Loucy (cell line): Measurements from ENCODE around the gene LYPD1.

Experiments
- H2AFZ ChIP-seq: fragments of 200-600 bp; sonication (generic); 2 replicates; pipeline ENCODE4 v1.6.0; 2016; ENCODE audit warnings: antibody characterized with exemption, mild to moderate bottlenecking, low read length, moderate library complexity
- H3F3A ChIP-seq: fragments of 200-600 bp; 2 replicates; pipeline ENCODE4 v1.6.0; 2016; ENCODE audit warnings: antibody characterized with exemption, low read depth, mild to moderate bottlenecking
- H3K27me3 ChIP-seq: fragments of 200-600 bp; sonication (generic); 2 replicates; pipeline ENCODE4 v1.6.1; 2014; ENCODE audit warnings: low read length, mild to moderate bottlenecking; ENCODE audit not compliant: insufficient read depth, poor library complexity, severe bottlenecking
- H3K36me3 ChIP-seq: fragments of 200-600 bp; sonication (generic); 2 replicates; pipeline ENCODE4 v1.6.1; 2016; ENCODE audit warnings: low read length; ENCODE audit not compliant: insufficient read depth
- H3K4me1 ChIP-seq: fragments of 200-600 bp; sonication (generic); 2 replicates; pipeline ENCODE4 v1.5.1; 2014; ENCODE audit warnings: low read length, mild to moderate bottlenecking; ENCODE audit not compliant: insufficient read depth, poor library complexity, severe bottlenecking
- H3K4me2 ChIP-seq: fragments of 200-600 bp; sonication (generic); 2 replicates; pipeline ENCODE4 v1.6.0; 2014; ENCODE audit warnings: antibody characterized with exemption, low read length, low read depth, mild to moderate bottlenecking; ENCODE audit not compliant: poor library complexity, severe bottlenecking
- H3K4me3 ChIP-seq: fragments of 200-600 bp; sonication (generic); 2 replicates; pipeline ENCODE4 v1.5.1; 2014; ENCODE audit warnings: low read length, mild to moderate bottlenecking, mixed read lengths; ENCODE audit not compliant: poor library complexity, severe bottlenecking
- H3K79me2 ChIP-seq: fragments of 200-600 bp; sonication (generic); 2 replicates; pipeline ENCODE4 v1.6.1; 2014; ENCODE audit warnings: low read length; ENCODE audit not compliant: insufficient read depth
- H3K9ac ChIP-seq: fragments of 200-600 bp; sonication (generic); 2 replicates; pipeline ENCODE4 v1.6.0; 2014; ENCODE audit warnings: mild to moderate bottlenecking, low read depth, low read length, moderate library complexity; ENCODE audit not compliant: poor library complexity, severe bottlenecking
- H3K9me2 ChIP-seq: fragments of 200-600 bp; sonication (generic); replicated peaks from 2 replicates; pipeline ENCODE4 v1.6.1; 2016; ENCODE audit warnings: low read depth, low read length, mixed read lengths
- H3K9me3 ChIP-seq: fragments of 200-600 bp; sonication (generic); 2 replicates; pipeline ENCODE4 v1.6.1; 2014; ENCODE audit warnings: mild to moderate bottlenecking, antibody characterized with exemption, low read length, low read depth; ENCODE audit not compliant: insufficient read depth
- H4K20me1 ChIP-seq: fragments of 200-600 bp; sonication (generic); 2 replicates; pipeline ENCODE4 v1.6.0; 2014; ENCODE audit warnings: antibody characterized with exemption, low read length, mild to moderate bottlenecking; ENCODE audit not compliant: insufficient read depth, poor library complexity, severe bottlenecking
- EZH2phosphoT487 ChIP-seq: fragments of 200-600 bp; IDR thresholded peaks from 2 replicates; pipeline ENCODE4 v1.6.1; 2018; ENCODE audit warnings: antibody characterized with exemption, mild to moderate bottlenecking, moderate library complexity, borderline replicate concordance
- TF ChIP-seq, protein P1 (sequence below): fragments of 200-600 bp; sonication (generic); conservative IDR thresholded peaks from 2 replicates; pipeline ENCODE4 v1.5.1; 2014; ENCODE audit warnings: mild to moderate bottlenecking, antibody characterized with exemption, low read length

The LYPD1 gene

DNA sequence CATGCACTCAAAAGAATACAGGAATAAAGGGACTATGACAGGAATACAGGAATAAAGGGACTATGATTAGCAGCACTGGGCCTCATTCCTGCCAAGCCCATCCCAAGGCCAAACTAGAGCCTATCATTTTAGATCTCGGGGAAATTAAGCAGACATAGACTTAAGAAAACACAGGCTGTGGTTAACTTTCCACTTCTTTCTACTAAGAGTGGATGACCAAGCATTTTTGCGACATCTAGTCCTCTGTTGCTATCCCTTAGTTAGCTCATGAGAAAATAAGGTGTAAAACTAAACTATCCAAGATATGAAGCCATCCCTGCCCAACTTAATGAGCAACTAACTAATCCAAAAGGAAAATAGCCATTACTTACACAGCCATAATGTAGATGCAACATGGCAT, 5.9 kb downstream of the LYPD1 start:
- H3K4me3 ChIP-seq = no peak overlapping the region
- no peaks in the 10 kb centered on the region for H3K36me3 ChIP-seq
- no peaks in the 10 kb centered on the region for H3K9me3 ChIP-seq
- no peaks in the 10 kb centered on the region for H3K79me2 ChIP-seq
- no peak overlapping the region for H3K9ac ChIP-seq
- H4K20me1 ChIP-seq = no peaks in the 10 kb centered on the region
- H3K27me3 ChIP-seq = no peaks in the 10 kb centered on the region
- H2AFZ ChIP-seq = no peak overlapping the region
- H3K9me2 ChIP-seq = no peaks in the 10 kb centered on the region
- no peaks in the 10 kb centered on the region for H3F3A ChIP-seq
- H3K4me2 ChIP-seq = no peak overlapping the region
- TF ChIP-seq, protein P1, sequence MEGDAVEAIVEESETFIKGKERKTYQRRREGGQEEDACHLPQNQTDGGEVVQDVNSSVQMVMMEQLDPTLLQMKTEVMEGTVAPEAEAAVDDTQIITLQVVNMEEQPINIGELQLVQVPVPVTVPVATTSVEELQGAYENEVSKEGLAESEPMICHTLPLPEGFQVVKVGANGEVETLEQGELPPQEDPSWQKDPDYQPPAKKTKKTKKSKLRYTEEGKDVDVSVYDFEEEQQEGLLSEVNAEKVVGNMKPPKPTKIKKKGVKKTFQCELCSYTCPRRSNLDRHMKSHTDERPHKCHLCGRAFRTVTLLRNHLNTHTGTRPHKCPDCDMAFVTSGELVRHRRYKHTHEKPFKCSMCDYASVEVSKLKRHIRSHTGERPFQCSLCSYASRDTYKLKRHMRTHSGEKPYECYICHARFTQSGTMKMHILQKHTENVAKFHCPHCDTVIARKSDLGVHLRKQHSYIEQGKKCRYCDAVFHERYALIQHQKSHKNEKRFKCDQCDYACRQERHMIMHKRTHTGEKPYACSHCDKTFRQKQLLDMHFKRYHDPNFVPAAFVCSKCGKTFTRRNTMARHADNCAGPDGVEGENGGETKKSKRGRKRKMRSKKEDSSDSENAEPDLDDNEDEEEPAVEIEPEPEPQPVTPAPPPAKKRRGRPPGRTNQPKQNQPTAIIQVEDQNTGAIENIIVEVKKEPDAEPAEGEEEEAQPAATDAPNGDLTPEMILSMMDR = no peak
- no peak for TF ChIP-seq EZH2phosphoT487
- no peaks in the 10 kb centered on the region for H3K4me1 ChIP-seq

DNA sequence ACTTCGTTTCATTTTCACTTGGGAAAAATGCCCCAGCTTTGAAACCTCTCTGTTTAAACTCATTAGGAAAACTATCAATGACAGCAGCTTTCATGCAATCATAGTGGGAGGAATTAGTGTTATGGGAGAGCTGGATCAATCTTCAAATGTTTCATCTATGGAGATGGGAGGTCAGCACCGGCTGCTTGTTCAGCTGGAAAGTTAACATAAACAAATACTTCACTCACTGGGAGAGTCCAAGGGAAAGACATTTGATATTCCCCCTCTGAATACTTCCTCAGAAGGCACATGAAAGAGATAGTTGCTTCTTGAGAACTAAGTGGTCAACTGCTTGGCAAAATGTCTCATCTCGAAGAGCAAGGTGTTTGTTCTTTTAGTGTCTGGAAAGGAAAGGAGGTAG, 7.3 kb downstream of the LYPD1 start:
- Histone ChIP-seq H4K20me1 (no peaks in the 10 kb centered on the region), H3K4me1 (no peaks in the 10 kb centered on the region), H3K9me3 (no peaks in the 10 kb centered on the region), H2AFZ (no peak overlapping the region), H3K9ac (no peak overlapping the region), H3K4me3 (no peak overlapping the region), H3K9me2 (no peaks in the 10 kb centered on the region), H3K4me2 (no peak overlapping the region), H3F3A (no peaks in the 10 kb centered on the region), H3K36me3 (no peaks in the 10 kb centered on the region), H3K27me3 (no peaks in the 10 kb centered on the region), H3K79me2 (no peaks in the 10 kb centered on the region)
- TF ChIP-seq EZH2phosphoT487 = no peak

DNA sequence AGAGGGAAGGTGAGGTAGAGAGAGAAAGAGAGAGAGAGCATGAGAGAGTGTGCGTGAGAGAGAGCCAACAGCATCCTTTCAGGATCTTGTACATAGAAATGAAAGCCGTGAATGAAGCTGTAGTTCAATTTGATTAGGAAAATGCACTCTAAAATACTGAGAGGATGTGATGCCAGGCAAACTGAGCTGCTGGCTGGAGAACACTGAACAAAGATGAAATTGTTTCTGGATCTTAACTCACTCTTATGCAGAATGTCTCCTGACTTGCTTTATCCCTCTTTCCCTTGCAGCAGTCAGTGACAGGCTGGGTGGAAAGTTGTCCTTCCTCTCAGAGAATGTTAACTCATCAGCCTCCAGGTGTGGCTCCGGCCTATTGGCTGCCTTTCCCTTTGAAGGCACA, 10.7 kb downstream of the LYPD1 start:
- Histone ChIP-seq H3K36me3 (no peaks in the 10 kb centered on the region), H3K4me3 (no peak overlapping the region), H3K9me3 (no peaks in the 10 kb centered on the region), H3K9ac (no peak overlapping the region), H3F3A (no peaks in the 10 kb centered on the region), H3K79me2 (no peaks in the 10 kb centered on the region), H4K20me1 (no peaks in the 10 kb centered on the region), H3K27me3 (no peaks in the 10 kb centered on the region), H2AFZ (no peak overlapping the region), H3K4me1 (no peaks in the 10 kb centered on the region), H3K9me2 (no peaks in the 10 kb centered on the region), H3K4me2 (no peak overlapping the region)
- TF ChIP-seq, protein P1 = no peak
- TF ChIP-seq EZH2phosphoT487 = no peak

GRCh38 chr2:132656266-132656975, 13.6 kb downstream of the LYPD1 start:
- Histone ChIP-seq H3K27me3 (no peaks in the 10 kb centered on the region), H2AFZ (no peak overlapping the region), H3K9me2 (no peaks in the 10 kb centered on the region), H3K9ac (no peak overlapping the region), H4K20me1 (no peaks in the 10 kb centered on the region), H3K36me3 (no peaks in the 10 kb centered on the region), H3K4me2 (no peak overlapping the region), H3F3A (no peaks in the 10 kb centered on the region), H3K79me2 (no peaks in the 10 kb centered on the region), H3K9me3 (no peaks in the 10 kb centered on the region), H3K4me3 (no peak overlapping the region), H3K4me1 (no peaks in the 10 kb centered on the region)
- TF ChIP-seq EZH2phosphoT487 = no peak
- TF ChIP-seq, protein P1 = no peak
